OCI-LY7 (cell line): ENCODE measurements around the gene GTSF1L.

ENCODE experiments used
- EZH2phosphoT487 ChIP-seq: fragments of 200-600 bp; sonication (generic); IDR thresholded peaks from 2 replicates; pipeline ENCODE4 v1.6.1; 2018; ENCODE audit warnings: low read depth, borderline replicate concordance, mild to moderate bottlenecking, mixed run types, antibody characterized with exemption, low read length, moderate library complexity, mixed read lengths
- TF ChIP-seq, protein P1 (sequence below): fragments of 200-600 bp; sonication (generic); conservative IDR thresholded peaks from 2 replicates; pipeline ENCODE4 v1.5.1; 2014; ENCODE audit warnings: mild to moderate bottlenecking, antibody characterized with exemption, low read length, moderate library complexity, mixed read lengths

DNA sequence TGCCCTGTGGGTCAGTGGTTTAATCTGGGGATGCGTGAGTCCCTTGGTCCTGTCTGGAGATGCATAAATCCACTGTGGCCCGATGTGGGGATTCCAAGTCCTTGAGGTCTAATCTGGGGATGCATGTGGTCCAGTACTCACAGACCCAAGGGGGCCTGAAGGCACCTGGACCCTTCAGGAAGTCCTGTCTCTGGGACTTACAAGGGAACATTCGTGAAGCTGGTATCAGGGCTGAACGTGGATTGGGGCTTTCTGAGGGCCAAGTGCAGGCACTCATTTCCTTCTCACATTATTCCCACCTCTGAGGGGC is 25.2 kb upstream of the GTSF1L start:
- TF ChIP-seq, protein P1, sequence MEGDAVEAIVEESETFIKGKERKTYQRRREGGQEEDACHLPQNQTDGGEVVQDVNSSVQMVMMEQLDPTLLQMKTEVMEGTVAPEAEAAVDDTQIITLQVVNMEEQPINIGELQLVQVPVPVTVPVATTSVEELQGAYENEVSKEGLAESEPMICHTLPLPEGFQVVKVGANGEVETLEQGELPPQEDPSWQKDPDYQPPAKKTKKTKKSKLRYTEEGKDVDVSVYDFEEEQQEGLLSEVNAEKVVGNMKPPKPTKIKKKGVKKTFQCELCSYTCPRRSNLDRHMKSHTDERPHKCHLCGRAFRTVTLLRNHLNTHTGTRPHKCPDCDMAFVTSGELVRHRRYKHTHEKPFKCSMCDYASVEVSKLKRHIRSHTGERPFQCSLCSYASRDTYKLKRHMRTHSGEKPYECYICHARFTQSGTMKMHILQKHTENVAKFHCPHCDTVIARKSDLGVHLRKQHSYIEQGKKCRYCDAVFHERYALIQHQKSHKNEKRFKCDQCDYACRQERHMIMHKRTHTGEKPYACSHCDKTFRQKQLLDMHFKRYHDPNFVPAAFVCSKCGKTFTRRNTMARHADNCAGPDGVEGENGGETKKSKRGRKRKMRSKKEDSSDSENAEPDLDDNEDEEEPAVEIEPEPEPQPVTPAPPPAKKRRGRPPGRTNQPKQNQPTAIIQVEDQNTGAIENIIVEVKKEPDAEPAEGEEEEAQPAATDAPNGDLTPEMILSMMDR: no peak
- no peak for TF ChIP-seq EZH2phosphoT487
